Endothelial cell of umbilical vein (primary cell): ENCODE measurements around the gene OR51A4. TPM values are rescaled to one million over a fixed set of nuclear protein-coding genes. Genes with fewer than 3 reads are reported as not detected.

Experiments used
- BruUV-seq: library from RNA; stranded (reverse); fragments of 400-500 nt; replicated peaks from 2 replicates; lab custom pipeline; 2021; lab: Mats Ljungman, UMichigan
- CTCF ChIA-PET: fragments of 300-600, 350-600 bp; sonication (Branson Sonifier 250); formaldehyde crosslinking; loops from one replicate; lab custom pipeline; 2021; ENCODE audit warnings: antibody characterized with exemption, inconsistent platforms; lab: Charles Lee
- POLR2A ChIA-PET: fragments of 300-600, 350-600 bp; sonication (Branson Sonifier 250); formaldehyde crosslinking; loops from one replicate; lab custom pipeline; 2021; ENCODE audit warnings: antibody characterized with exemption, inconsistent platforms; lab: Charles Lee
- DNase-seq: peaks from one replicate; pipeline ENCODE4 v3.0.0-alpha.2; 2011; ENCODE audit warnings: low read depth, low spot score
- FAIRE-seq: peaks from 2 replicates; lab custom pipeline; 2011; peaks lifted over from hg19 to GRCh38; lab: Jason Lieb, UNC
- H2AFZ ChIP-seq: 2 replicates; pipeline ENCODE4 v1.6.0; 2012; ENCODE audit warnings: low read depth, low read length, control low read depth, inconsistent platforms
- H3K27ac ChIP-seq: 2 replicates; pipeline ENCODE4 v1.5.1; 2011; ENCODE audit warnings: low read depth, mild to moderate bottlenecking, control low read depth, low read length, moderate library complexity; ENCODE audit not compliant: insufficient read depth
- H3K27me3 ChIP-seq, 2 experiments: 2 replicates each; pipeline versions ENCODE4 v1.6.0 to v1.6.1; 2011; ENCODE audit warnings: low read length in 2 of 2, mixed read lengths in 1 of 2; ENCODE audit not compliant: control insufficient read depth in 2 of 2, insufficient read depth in 2 of 2
- H3K36me3 ChIP-seq, 2 experiments: 2 replicates in 1 of 2; 3 replicates in 1 of 2; pipeline ENCODE4 v1.5.1; 2011; ENCODE audit warnings: low read length in 2 of 2, mild to moderate bottlenecking in 1 of 2, moderate library complexity in 1 of 2; ENCODE audit not compliant: control insufficient read depth in 2 of 2, insufficient read depth in 2 of 2; ENCODE audit errors: extremely low read depth in 1 of 2
- H3K4me1 ChIP-seq: 3 replicates; pipeline ENCODE4 v1.5.1; 2011; ENCODE audit warnings: mild to moderate bottlenecking, low read length; ENCODE audit not compliant: control insufficient read depth, insufficient read depth; ENCODE audit errors: extremely low read depth
- H3K4me2 ChIP-seq: 2 replicates; pipeline ENCODE4 v1.6.1; 2011; ENCODE audit warnings: low read length, control low read depth, mixed read lengths; ENCODE audit not compliant: insufficient read depth
- H3K4me3 ChIP-seq, 3 experiments: fragments of 200-600 bp in 1 of 3; sonication (generic), shearing (Covaris generic) in 1 of 3; replicated peaks in 1 of 3; 2 replicates each; pipeline ENCODE4 v1.5.1; 2011 to 2016; ENCODE audit warnings: control low read depth in 3 of 3, low read length in 3 of 3, mild to moderate bottlenecking in 2 of 3, inconsistent platforms in 1 of 3, low read depth in 1 of 3, moderate library complexity in 1 of 3; ENCODE audit not compliant: insufficient read depth in 1 of 3
- H3K79me2 ChIP-seq: 2 replicates; pipeline ENCODE4 v1.6.0; 2012; ENCODE audit warnings: low read length, inconsistent platforms; ENCODE audit not compliant: control insufficient read depth, insufficient read depth
- H3K9ac ChIP-seq: replicated peaks from 2 replicates; pipeline ENCODE3; 2011; ENCODE audit warnings: low read length, control low read depth; ENCODE audit not compliant: insufficient read depth; ENCODE audit errors: extremely low read depth
- H3K9me1 ChIP-seq: replicated peaks from 3 replicates; pipeline ENCODE4 v1.6.0; 2011; ENCODE audit warnings: mild to moderate bottlenecking, low read length; ENCODE audit not compliant: control insufficient read depth, insufficient read depth; ENCODE audit errors: extremely low read depth
- H3K9me3 ChIP-seq: replicated peaks from 2 replicates; pipeline ENCODE4 v1.5.1; 2012; ENCODE audit warnings: low read length, inconsistent platforms; ENCODE audit not compliant: control insufficient read depth, insufficient read depth
- H4K20me1 ChIP-seq: replicated peaks from 2 replicates; pipeline ENCODE3; 2011; ENCODE audit warnings: mild to moderate bottlenecking, low read length; ENCODE audit not compliant: control insufficient read depth, insufficient read depth; ENCODE audit errors: extremely low read depth
- EZH2 ChIP-seq: IDR thresholded peaks from 2 replicates; pipeline ENCODE4 v1.6.1; 2012; ENCODE audit warnings: borderline replicate concordance, low read depth, mild to moderate bottlenecking, moderate library complexity, low read length, inconsistent platforms; ENCODE audit not compliant: severe bottlenecking
- FOS ChIP-seq: IDR thresholded peaks from 2 replicates; pipeline ENCODE4 v1.6.1; 2011; ENCODE audit warnings: mild to moderate bottlenecking, low read length, moderate library complexity, borderline replicate concordance; ENCODE audit not compliant: insufficient read depth
- GATA2 ChIP-seq: IDR thresholded peaks from 2 replicates; pipeline ENCODE4 v1.7.0; 2011; ENCODE audit warnings: low read depth, mild to moderate bottlenecking, moderate library complexity, mixed read lengths, low read length; ENCODE audit not compliant: insufficient read length, insufficient read depth
- JUN ChIP-seq: IDR thresholded peaks from 2 replicates; pipeline ENCODE4 v1.6.1; 2011; ENCODE audit warnings: borderline replicate concordance, low read depth; ENCODE audit not compliant: insufficient read length, insufficient read depth
- MAX ChIP-seq: IDR thresholded peaks from 2 replicates; pipeline ENCODE4 v1.6.1; 2011; ENCODE audit not compliant: insufficient read depth, insufficient read length
- MYC ChIP-seq: IDR thresholded peaks from one replicate; pipeline ENCODE4 v1.6.1; 2011; ENCODE audit warnings: mild to moderate bottlenecking, low read depth, low read length
- POLR2A ChIP-seq: IDR thresholded peaks from 2 replicates; pipeline ENCODE4 v1.6.1; 2012; ENCODE audit warnings: low read depth, mild to moderate bottlenecking, control low read depth, low read length
- POLR2AphosphoS5 ChIP-seq: IDR thresholded peaks from 2 replicates; pipeline ENCODE4 v1.6.1; 2012; ENCODE audit warnings: low read depth, mild to moderate bottlenecking, control low read depth, low read length, moderate library complexity; ENCODE audit not compliant: insufficient read depth
- dilution Hi-C: fragments of 300-500 bp; cut with MboI; formaldehyde crosslinking; loops from one replicate; pipeline ENCODE4 v1.15.0; 2019; ENCODE audit warnings: low sequenced_read_pairs; ENCODE audit not compliant: extremely low pct_ligation_motif_present
- intact Hi-C: fragments of 100-400 bp; cut with micrococcal nuclease; formaldehyde crosslinking; loops from one replicate; pipeline ENCODE4 v1.10.0; 2022
- polyA plus RNA-seq, 4 experiments: library from polyadenylated mRNA; depleted of rRNA in 3 of 4; stranded (reverse) in 3 of 4; unstranded in 1 of 4; fragments of >200 nt; gene quantifications; 2 replicates each; pipeline versions ENCODE4 v1.2.1 to v1.2.3, GENCODE V29; 2011 to 2012; ENCODE audit warnings: missing spikeins in 1 of 4
- total RNA-seq: library from RNA; stranded (reverse); gene quantifications from 2 replicates; pipeline ENCODE4 v1.2.3, GENCODE V29; 2021
- TF ChIP-seq, protein P1 (sequence below), 2 donors: IDR thresholded peaks; 1 replicate in 1 of 2; 2 replicates in 1 of 2; pipeline ENCODE4 v1.5.1; 2011; ENCODE audit warnings: low read length in 2 of 2, mild to moderate bottlenecking in 2 of 2, moderate library complexity in 2 of 2, control low read depth in 1 of 2, inconsistent platforms in 1 of 2, low read depth in 1 of 2; ENCODE audit not compliant: insufficient read depth in 1 of 2; ENCODE audit errors: extremely low read depth in 1 of 2

OR51A4 gene
- total and polyA plus RNA-seq, 2 donors (not counting 3 experiments of a cell fraction or from before 2014, with no cell fraction given): not detected

DNA sequence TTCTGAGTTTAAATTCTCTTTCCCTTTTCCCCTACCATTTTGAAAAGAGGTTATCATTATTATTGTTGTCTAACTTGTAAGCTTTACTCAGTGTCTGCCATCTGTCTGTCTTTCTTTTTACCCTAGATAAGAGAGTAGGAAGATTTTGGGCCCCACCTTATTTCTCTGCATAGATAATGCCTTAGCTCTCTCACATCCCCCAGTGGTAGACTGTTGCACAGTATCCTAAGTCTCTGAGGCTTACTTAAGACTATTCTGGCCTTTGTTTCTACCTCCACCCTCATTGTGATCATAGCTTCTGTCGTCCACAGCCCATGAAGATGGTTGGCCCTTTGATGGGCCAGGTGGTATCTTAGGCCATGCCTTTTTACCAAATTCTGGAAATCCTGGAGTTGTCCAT, 43.7 kb upstream of the OR51A4 start:
- Histone ChIP-seq H2AFZ (no peak overlapping the region), H3K4me1 (no peaks in the 10 kb centered on the region), H3K27me3 (no peaks in the 10 kb centered on the region), H3K9ac (no peak overlapping the region), H3K27ac (no peak overlapping the region), H3K4me2 (no peak overlapping the region), H3K36me3 (no peaks in the 10 kb centered on the region), H3K4me3 (no peak overlapping the region), H4K20me1 (no peaks in the 10 kb centered on the region), H3K9me1 (no peaks in the 10 kb centered on the region), H3K9me3 (no peaks in the 10 kb centered on the region), H3K79me2 (no peaks in the 10 kb centered on the region)
- TF ChIP-seq EZH2 (no peak), FOS (no peak), GATA2 (no peak), MYC (no peak), POLR2A (no peak), JUN (no peak), POLR2AphosphoS5 (no peak), MAX (no peak)
- TF ChIP-seq, protein P1, sequence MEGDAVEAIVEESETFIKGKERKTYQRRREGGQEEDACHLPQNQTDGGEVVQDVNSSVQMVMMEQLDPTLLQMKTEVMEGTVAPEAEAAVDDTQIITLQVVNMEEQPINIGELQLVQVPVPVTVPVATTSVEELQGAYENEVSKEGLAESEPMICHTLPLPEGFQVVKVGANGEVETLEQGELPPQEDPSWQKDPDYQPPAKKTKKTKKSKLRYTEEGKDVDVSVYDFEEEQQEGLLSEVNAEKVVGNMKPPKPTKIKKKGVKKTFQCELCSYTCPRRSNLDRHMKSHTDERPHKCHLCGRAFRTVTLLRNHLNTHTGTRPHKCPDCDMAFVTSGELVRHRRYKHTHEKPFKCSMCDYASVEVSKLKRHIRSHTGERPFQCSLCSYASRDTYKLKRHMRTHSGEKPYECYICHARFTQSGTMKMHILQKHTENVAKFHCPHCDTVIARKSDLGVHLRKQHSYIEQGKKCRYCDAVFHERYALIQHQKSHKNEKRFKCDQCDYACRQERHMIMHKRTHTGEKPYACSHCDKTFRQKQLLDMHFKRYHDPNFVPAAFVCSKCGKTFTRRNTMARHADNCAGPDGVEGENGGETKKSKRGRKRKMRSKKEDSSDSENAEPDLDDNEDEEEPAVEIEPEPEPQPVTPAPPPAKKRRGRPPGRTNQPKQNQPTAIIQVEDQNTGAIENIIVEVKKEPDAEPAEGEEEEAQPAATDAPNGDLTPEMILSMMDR (IDR thresholded peaks at IDR 0.05; ENCODE audit: extremely low read depth in 1 of 2, insufficient read depth in 1 of 2, low read depth in 1 of 2, low read length in 2 of 2): no peak
- CTCF ChIA-PET: no interaction called here
- intact Hi-C loops (no loop called here), dilution Hi-C loops (no loop called here)
- POLR2A ChIA-PET: no interaction called here
- DNase-seq: no peak
- no TSS peak for BruUV-seq
- FAIRE-seq: no peak
